ENCODE data around the gene PTPRH. TPM values are rescaled to one million over a fixed set of nuclear protein-coding genes. Genes with fewer than 3 reads are reported as not detected.

PTPRH gene
- total and polyA plus RNA-seq, 9 of the 15 experiments (the other 6 are each of a cell fraction or from before 2014, with no cell fraction given) = 0.87 to 34.3 (median 22.7) TPM

DNA sequence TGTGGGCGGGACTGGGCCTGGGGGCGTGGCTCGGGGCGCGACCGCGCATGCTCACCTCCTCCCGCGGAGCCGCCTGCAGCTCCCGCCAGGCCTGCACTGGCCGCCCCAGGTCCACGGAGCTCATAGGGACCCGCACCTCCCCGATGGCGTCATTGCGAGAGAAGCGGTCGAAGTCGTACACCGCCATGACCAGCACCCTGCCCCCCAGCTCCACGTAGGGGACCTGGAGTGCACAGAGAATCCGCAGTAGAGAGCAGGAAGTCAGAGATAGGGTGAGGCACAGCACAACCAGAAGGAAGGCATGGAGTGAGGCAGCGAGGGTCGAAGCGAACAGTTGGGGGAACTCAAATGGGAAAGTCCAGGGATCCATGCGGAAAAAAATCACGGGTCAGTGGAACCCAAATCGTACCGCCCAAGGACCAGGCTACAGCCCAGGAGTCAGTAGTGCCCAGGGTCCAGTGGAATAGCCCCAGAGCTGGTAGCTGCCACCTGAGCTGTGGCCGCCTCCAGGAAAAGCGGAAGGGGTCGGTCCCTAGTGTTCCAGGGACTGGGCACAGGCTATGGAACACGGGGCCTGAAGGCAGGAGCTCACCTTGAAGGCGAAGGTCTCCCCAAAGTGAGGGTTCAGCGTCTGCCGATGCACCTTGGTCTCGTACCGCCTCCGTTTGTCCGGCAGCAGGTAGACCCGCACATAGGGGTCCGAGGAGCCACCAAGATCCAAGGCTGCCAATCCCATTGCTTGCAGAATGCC is 34.0 kb downstream of the PTPRH start (continued):
- TF ChIP-seq ZKSCAN1 (IDR thresholded peaks at IDR 0.05; ENCODE audit: low read depth, low read length) = 0 out of 2 replicates have a peak, but pooled peaks have one; percentile 8
- TF ChIP-seq POU5F1 (IDR thresholded peaks at IDR 0.05; ENCODE audit: borderline replicate concordance, low read depth, low read length, partially characterized antibody) = no peak
- TF ChIP-seq ZNF589 (CRISPR knock-in tag; IDR thresholded peaks at IDR 0.05; ENCODE audit: low read depth) = 0 out of 2 replicates have a peak, but pooled peaks have one; percentile 36
- no peak for TF ChIP-seq HDAC6 (IDR thresholded peaks at IDR 0.05; ENCODE audit: low read depth, low read length)
- no peak for TF ChIP-seq VEZF1 (CRISPR knock-in tag; IDR thresholded peaks at IDR 0.05)
- TF ChIP-seq TAF15 (IDR thresholded peaks at IDR 0.05; ENCODE audit: low read depth, low read length) = no peak
- TF ChIP-seq HEY1 (CRISPR knock-in tag; IDR thresholded peaks at IDR 0.05; ENCODE audit: borderline replicate concordance) = no peak
- TF ChIP-seq FUS (optimal IDR thresholded peaks at IDR 0.05; ENCODE audit: low read depth, low read length) = no peak
- TF ChIP-seq ZNF644 (tag; IDR thresholded peaks at IDR 0.05; ENCODE audit: low read depth) = no peak
- TF ChIP-seq NCOA6 (IDR thresholded peaks at IDR 0.05) = no peak
- 0 out of 2 replicates have a peak, but pooled peaks have one; percentile 30 for TF ChIP-seq DMBX1 (CRISPR knock-in tag; IDR thresholded peaks at IDR 0.05; ENCODE audit: borderline replicate concordance)
- TF ChIP-seq NR2F6 (CRISPR knock-in tag; IDR thresholded peaks at IDR 0.05) = no peak
- no peak for TF ChIP-seq DACH1 (IDR thresholded peaks at IDR 0.05; ENCODE audit: partially characterized antibody)
- TF ChIP-seq ZKSCAN3 (CRISPR knock-in tag; IDR thresholded peaks at IDR 0.05) = no peak
- no peak for TF ChIP-seq SAFB2 (IDR thresholded peaks at IDR 0.05; ENCODE audit: borderline replicate concordance, low read depth, low read length, severe bottlenecking)
- TF ChIP-seq CHCHD3 (CRISPR knock-in tag; IDR thresholded peaks at IDR 0.05) = no peak
- no peak for TF ChIP-seq ZNF655 (CRISPR knock-in tag; IDR thresholded peaks at IDR 0.05)
- TF ChIP-seq ZNF217 (CRISPR knock-in tag; IDR thresholded peaks at IDR 0.05) = no peak
- no peak for TF ChIP-seq CBX2 (IDR thresholded peaks at IDR 0.05; ENCODE audit: insufficient read depth, low read length, poor library complexity, severe bottlenecking)
- TF ChIP-seq, protein P1, sequence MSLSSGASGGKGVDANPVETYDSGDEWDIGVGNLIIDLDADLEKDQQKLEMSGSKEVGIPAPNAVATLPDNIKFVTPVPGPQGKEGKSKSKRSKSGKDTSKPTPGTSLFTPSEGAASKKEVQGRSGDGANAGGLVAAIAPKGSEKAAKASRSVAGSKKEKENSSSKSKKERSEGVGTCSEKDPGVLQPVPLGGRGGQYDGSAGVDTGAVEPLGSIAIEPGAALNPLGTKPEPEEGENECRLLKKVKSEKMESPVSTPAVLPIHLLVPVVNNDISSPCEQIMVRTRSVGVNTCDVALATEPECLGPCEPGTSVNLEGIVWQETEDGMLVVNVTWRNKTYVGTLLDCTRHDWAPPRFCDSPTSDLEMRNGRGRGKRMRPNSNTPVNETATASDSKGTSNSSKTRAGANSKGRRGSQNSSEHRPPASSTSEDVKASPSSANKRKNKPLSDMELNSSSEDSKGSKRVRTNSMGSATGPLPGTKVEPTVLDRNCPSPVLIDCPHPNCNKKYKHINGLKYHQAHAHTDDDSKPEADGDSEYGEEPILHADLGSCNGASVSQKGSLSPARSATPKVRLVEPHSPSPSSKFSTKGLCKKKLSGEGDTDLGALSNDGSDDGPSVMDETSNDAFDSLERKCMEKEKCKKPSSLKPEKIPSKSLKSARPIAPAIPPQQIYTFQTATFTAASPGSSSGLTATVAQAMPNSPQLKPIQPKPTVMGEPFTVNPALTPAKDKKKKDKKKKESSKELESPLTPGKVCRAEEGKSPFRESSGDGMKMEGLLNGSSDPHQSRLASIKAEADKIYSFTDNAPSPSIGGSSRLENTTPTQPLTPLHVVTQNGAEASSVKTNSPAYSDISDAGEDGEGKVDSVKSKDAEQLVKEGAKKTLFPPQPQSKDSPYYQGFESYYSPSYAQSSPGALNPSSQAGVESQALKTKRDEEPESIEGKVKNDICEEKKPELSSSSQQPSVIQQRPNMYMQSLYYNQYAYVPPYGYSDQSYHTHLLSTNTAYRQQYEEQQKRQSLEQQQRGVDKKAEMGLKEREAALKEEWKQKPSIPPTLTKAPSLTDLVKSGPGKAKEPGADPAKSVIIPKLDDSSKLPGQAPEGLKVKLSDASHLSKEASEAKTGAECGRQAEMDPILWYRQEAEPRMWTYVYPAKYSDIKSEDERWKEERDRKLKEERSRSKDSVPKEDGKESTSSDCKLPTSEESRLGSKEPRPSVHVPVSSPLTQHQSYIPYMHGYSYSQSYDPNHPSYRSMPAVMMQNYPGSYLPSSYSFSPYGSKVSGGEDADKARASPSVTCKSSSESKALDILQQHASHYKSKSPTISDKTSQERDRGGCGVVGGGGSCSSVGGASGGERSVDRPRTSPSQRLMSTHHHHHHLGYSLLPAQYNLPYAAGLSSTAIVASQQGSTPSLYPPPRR (CRISPR knock-in tag; IDR thresholded peaks at IDR 0.05; ENCODE audit: borderline replicate concordance) = no peak

All from K562 (cell line).